Measurements from ENCODE around the gene CST11.

The CST11 gene

GRCh38 chr20:23453549-23454543 lies 1.2 kb upstream of the CST11 start:
- H3K4me3 ChIP-seq (replicated peaks; ENCODE audit: low read depth, low read length), result no peak overlapping the region
- TF ChIP-seq CTCF (IDR thresholded peaks at IDR 0.05; ENCODE audit: low read depth, low read length, missing control alignments), result no peak
- no peak for DNase-seq (ENCODE audit: extremely low read depth, low read depth)

- TF ChIP-seq CTCF (IDR thresholded peaks at IDR 0.05; ENCODE audit: low read depth, low read length, missing control alignments), result no peak
- no peak overlapping the region for H3K4me3 ChIP-seq (replicated peaks; ENCODE audit: low read depth, low read length)
- no peak for DNase-seq (ENCODE audit: extremely low read depth, low read depth)
These were observed 654 bp downstream of the CST11 start for GRCh38 chr20:23451956-23452487.

- no peak for DNase-seq (ENCODE audit: extremely low read depth, low read depth)
- no peak overlapping the region for H3K4me3 ChIP-seq (replicated peaks; ENCODE audit: low read depth, low read length)
- TF ChIP-seq CTCF (IDR thresholded peaks at IDR 0.05; ENCODE audit: low read depth, low read length, missing control alignments), result no peak
These were observed 1.8 kb downstream of the CST11 start for GRCh38 chr20:23450877-23451276.

- DNase-seq (ENCODE audit: extremely low read depth, low read depth), result no peak
- no peak for TF ChIP-seq CTCF (IDR thresholded peaks at IDR 0.05; ENCODE audit: low read depth, low read length, missing control alignments)
- H3K4me3 ChIP-seq (replicated peaks; ENCODE audit: low read depth, low read length), result no peak overlapping the region
These were observed 3.3 kb downstream of the CST11 start for GRCh38 chr20:23449421-23449820.

- no peak overlapping the region for H3K4me3 ChIP-seq (replicated peaks; ENCODE audit: low read depth, low read length)
- DNase-seq (ENCODE audit: extremely low read depth, low read depth), result no peak
- no peak for TF ChIP-seq CTCF (IDR thresholded peaks at IDR 0.05; ENCODE audit: low read depth, low read length, missing control alignments)
These were observed 4.5 kb downstream of the CST11 start for GRCh38 chr20:23448167-23448566.

GRCh38 chr20:23446505-23446904 lies 6.2 kb downstream of the CST11 start:
- H3K4me3 ChIP-seq (replicated peaks; ENCODE audit: low read depth, low read length), result no peak overlapping the region
- no peak for DNase-seq (ENCODE audit: extremely low read depth, low read depth)
- peak; percentile 56 for TF ChIP-seq CTCF (IDR thresholded peaks at IDR 0.05; ENCODE audit: low read depth, low read length, missing control alignments)
